ENCODE results near the gene MAP3K15. TPM values are rescaled to one million over a fixed set of nuclear protein-coding genes. Genes with fewer than 3 reads are reported as not detected.

The MAP3K15 gene
- polyA plus RNA-seq, 3 donors: not detected

- WGBS (ENCODE audit: insufficient coverage): 100% methylated on average over 2 of the region's 7 CpGs
- no peak for DNase-seq
- peaks cover 1 to 10% (median 2%) of the 10 kb centered on the region in 3 donors for H3K27me3 Mint-ChIP-seq (ENCODE audit: low read depth in 3 of 3)
- no peak overlapping the region for H3K27ac Mint-ChIP-seq
- H4K20me1 ChIP-seq (ENCODE audit: insufficient read depth, low read length): no peaks in the 10 kb centered on the region
- intact Hi-C loops (cut with micrococcal nuclease): no loop called here
- no peak overlapping the region for H3K4me3 ChIP-seq (replicated peaks in 1 of 3; ENCODE audit: low read depth in 2 of 3, low read length in 3 of 3)
- no peaks in the 10 kb centered on the region for H3K9me3 ChIP-seq (replicated peaks in 1 of 2; ENCODE audit: control insufficient read depth in 1 of 2, insufficient read depth in 1 of 2, low read length in 2 of 2)
- no peaks in the 10 kb centered on the region for H3K36me3 Mint-ChIP-seq
- H3K9me3 Mint-ChIP-seq: peaks cover 0 to 3% (median 0%) of the 10 kb centered on the region in 7 donors
- peaks cover 2% of the 10 kb centered on the region for H3K4me1 Mint-ChIP-seq
- no peaks in the 10 kb centered on the region for H3K36me3 ChIP-seq (replicated peaks in 1 of 2; ENCODE audit: control insufficient read depth in 1 of 2, insufficient read depth in 2 of 2, low read length in 2 of 2)
- H3K27me3 ChIP-seq (ENCODE audit: control insufficient read depth in 2 of 2, insufficient read depth in 2 of 2, low read length in 2 of 2): no peaks in the 10 kb centered on the region
- no peak overlapping the region for H3K4me2 ChIP-seq (replicated peaks; ENCODE audit: extremely low read depth, low read length, poor library complexity, severe bottlenecking)
- no peak overlapping the region for H3K27ac ChIP-seq (ENCODE audit: low read depth in 1 of 2, low read length in 2 of 2)
- TF ChIP-seq CTCF (IDR thresholded peaks at IDR 0.05): no peak
- H2AFZ ChIP-seq (ENCODE audit: insufficient read depth, low read depth, low read length, poor library complexity, severe bottlenecking): no peak overlapping the region
- H3K9ac ChIP-seq (ENCODE audit: insufficient read depth, low read length, poor library complexity, severe bottlenecking): no peak overlapping the region
- no peaks in the 10 kb centered on the region for H3K4me1 ChIP-seq (ENCODE audit: control insufficient read depth in 1 of 2, insufficient read depth in 2 of 2, low read length in 2 of 2)
- H3K4me3 Mint-ChIP-seq: no peak overlapping the region
- no peaks in the 10 kb centered on the region for H3K79me2 ChIP-seq (ENCODE audit: insufficient read depth, low read length)
Measured at GRCh38 chrX:19496711-19497110, 18.6 kb downstream of the MAP3K15 start.

- no CpG with 5 or more reads among the region's 3 CpGs for WGBS (ENCODE audit: insufficient coverage)
- H3K9me3 Mint-ChIP-seq: peaks cover 0 to 3% (median 0%) of the 10 kb centered on the region in 7 donors
Measured at GRCh38 chrX:19487520-19488200, 27.6 kb downstream of the MAP3K15 start.

More at GRCh38 chrX:19487520-19488200, 27.6 kb downstream of the MAP3K15 start:
- H2AFZ ChIP-seq (ENCODE audit: insufficient read depth, low read depth, low read length, poor library complexity, severe bottlenecking): no peak overlapping the region
- DNase-seq: no peak
- H3K27ac ChIP-seq (ENCODE audit: low read depth in 1 of 2, low read length in 2 of 2): no peak overlapping the region
- H3K36me3 Mint-ChIP-seq: no peaks in the 10 kb centered on the region
- H3K9me3 ChIP-seq (replicated peaks in 1 of 2; ENCODE audit: control insufficient read depth in 1 of 2, insufficient read depth in 1 of 2, low read length in 2 of 2): no peaks in the 10 kb centered on the region
- H3K4me3 ChIP-seq (replicated peaks in 1 of 3; ENCODE audit: low read depth in 2 of 3, low read length in 3 of 3): no peak overlapping the region
- no peaks in the 10 kb centered on the region for H3K27me3 ChIP-seq (ENCODE audit: control insufficient read depth in 2 of 2, insufficient read depth in 2 of 2, low read length in 2 of 2)
- H3K4me3 Mint-ChIP-seq: no peak overlapping the region
- no peak overlapping the region for H3K27ac Mint-ChIP-seq
- peaks cover 4 to 7% of the 10 kb centered on the region in 2 donors for H3K4me1 ChIP-seq (ENCODE audit: control insufficient read depth in 1 of 2, insufficient read depth in 2 of 2, low read length in 2 of 2)
- H4K20me1 ChIP-seq (ENCODE audit: insufficient read depth, low read length): no peaks in the 10 kb centered on the region
- peaks cover 11% of the 10 kb centered on the region for H3K4me1 Mint-ChIP-seq
- H3K27me3 Mint-ChIP-seq (ENCODE audit: low read depth in 3 of 3): peaks cover 0 to 7% (median 1%) of the 10 kb centered on the region in 3 donors
- H3K4me2 ChIP-seq (replicated peaks; ENCODE audit: extremely low read depth, low read length, poor library complexity, severe bottlenecking): no peak overlapping the region
- TF ChIP-seq CTCF (IDR thresholded peaks at IDR 0.05): no peak
- intact Hi-C loops (cut with micrococcal nuclease): no loop called here
- no peaks in the 10 kb centered on the region for H3K36me3 ChIP-seq (replicated peaks in 1 of 2; ENCODE audit: control insufficient read depth in 1 of 2, insufficient read depth in 2 of 2, low read length in 2 of 2)
- no peak overlapping the region for H3K9ac ChIP-seq (ENCODE audit: insufficient read depth, low read length, poor library complexity, severe bottlenecking)
- no peaks in the 10 kb centered on the region for H3K79me2 ChIP-seq (ENCODE audit: insufficient read depth, low read length)

Data from CD14-positive monocyte (primary cell).